ENCODE data around the gene BDNF. TPM values are rescaled to one million over a fixed set of nuclear protein-coding genes. Genes with fewer than 3 reads are reported as not detected.

BDNF gene
- 0.91 and 3.8 TPM in 2 replicates for polyA plus RNA-seq

GRCh38 chr11:27700351-27701301 is at the start of gene BDNF:
Gene BDNF (minus strand): TSS chr11:27700455. CDS start chr11:27658564, 41,891 bp downstream.

Other genes starting within 250 kb of the BDNF start
- gene LGR4, start 227.7 kb downstream of the BDNF start, polyA plus RNA-seq, result 103 and 137 TPM in 2 replicates
- 29.0 and 48.0 TPM in 2 replicates for gene LIN7C, start 193.7 kb downstream of the BDNF start, polyA plus RNA-seq

Measured in Purkinje cell (primary cell).